CMK (cell line): ENCODE measurements around the gene RNASE13.

Source experiments
- DNase-seq: peaks from one replicate; pipeline ENCODE4 v3.0.0-alpha.2; 2010; ENCODE audit warnings: low read depth

Gene RNASE13

GRCh38 chr14:21063479-21063878, 28.9 kb upstream of the RNASE13 start:
- DNase-seq = no peak

- no peak for DNase-seq
Measured at GRCh38 chr14:21061347-21061668, 26.7 kb upstream of the RNASE13 start.

DNA sequence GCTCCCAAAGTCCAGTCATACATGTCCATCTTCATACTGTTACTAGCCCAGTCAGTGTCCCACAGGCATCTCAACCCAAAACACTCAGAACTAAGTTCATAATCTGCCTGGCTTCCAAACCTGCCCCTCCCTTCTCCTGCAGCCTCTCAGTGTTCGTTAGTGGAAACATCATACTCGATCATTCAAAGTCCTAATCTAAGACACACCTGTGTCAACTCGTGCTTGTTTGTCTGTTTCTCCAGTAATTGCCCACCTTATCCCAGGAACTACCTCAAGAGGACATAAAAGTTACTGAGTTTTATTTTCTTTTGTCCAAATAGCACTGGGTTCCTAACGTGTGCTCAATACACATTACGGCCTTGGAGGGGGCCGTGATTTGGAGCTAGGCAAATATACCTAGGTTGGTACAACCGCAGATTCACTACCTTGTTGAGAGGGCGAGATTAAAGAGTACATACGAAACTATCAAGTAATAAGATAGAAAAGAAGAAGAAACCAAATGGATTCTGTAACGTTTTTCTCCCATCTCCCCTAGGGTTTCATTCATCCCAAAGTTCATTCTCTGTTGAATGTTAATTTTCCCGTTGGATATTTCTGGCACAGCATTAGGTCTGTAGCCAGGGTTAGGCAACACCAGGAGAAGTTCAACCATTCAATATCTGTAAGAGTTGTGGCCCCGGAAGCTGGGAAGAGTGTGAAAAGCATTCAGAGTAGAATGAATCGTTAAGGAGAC, 26.2 kb upstream of the RNASE13 start:
- no peak for DNase-seq

DNA sequence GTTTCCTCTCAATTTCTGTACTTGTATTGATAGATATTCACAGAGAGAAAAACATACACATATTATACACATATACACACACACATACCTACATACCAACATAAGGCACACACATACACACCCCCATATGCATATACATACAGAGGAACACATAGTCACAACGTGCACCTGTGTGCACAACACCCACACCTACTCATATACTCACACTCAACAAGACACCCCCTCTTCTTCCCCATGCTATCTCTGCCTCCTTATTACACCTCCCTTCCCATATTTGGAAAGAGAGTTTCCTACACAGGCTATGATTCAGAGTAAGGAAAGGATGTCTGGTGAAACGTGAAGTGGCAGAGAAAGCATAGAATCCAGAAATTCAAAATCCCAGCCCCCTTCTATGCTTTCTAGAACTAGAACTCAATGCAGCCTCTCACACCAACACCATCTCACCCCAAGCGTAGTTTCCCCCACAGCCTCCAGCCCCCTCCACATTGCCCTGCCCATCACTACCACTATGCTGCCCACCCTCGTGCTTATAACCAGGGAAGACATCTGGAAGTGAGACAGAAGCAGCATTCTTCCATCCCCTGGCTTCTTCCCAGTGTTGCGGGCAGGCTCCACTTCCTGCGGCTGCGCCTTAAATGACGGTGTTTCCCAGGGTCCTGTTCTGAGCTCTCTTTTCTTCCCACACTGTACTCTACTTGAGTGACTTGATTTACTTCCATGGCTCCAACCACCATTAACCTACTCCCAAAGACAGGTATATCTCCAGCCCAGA, 25.4 kb upstream of the RNASE13 start:
- no peak for DNase-seq

DNA sequence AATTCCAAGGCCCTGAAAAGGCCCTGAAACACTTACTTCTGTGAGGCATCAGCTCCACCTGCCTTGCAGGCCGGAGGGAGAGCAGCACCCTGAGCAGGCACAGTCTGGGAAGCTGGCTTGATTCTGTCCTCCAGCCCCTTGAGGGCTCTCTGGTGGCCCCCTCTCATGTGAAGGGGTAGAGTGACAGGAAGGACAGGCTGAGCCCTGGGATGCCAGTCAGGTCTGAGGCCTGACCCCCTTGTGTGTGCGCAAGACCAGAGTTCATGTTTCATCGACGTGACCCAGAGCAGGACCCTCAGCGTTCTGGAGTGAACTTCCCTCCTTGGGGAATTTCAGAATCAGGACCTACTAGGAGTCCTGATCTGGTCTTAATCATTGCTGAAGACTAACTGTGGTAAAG, 24.3 kb upstream of the RNASE13 start:
- DNase-seq = no peak

DNA sequence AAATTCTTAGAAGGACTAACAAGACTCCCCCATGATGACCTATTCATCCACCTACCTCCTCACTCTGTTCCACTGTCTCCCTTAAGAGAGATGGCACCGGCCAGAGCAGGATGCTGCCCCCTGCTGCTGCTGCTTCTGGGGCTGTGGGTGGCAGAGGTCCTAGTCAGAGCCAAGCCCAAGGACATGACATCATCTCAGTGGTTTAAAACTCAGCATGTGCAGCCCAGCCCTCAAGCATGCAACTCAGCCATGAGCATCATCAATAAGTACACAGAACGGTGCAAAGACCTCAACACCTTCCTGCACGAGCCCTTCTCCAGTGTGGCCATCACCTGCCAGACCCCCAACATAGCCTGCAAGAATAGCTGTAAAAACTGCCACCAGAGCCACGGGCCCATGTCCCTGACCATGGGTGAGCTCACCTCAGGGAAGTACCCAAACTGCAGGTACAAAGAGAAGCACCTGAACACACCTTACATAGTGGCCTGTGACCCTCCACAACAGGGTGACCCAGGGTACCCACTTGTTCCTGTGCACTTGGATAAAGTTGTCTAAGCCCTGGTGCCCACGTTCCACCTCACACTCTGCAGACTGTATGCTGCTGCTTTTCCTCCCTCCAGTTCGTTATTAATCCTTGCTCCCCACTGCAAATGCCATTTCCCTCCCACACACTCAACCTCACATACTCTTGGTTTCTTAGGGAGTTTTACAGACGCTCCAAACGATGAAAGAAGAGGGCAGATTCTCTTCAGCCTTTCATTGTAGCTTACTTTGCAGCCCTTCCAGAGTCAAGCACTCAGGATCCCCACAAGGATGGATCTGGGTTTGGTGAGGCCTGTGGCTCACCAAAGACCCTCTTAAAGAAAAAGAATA, 23.4 kb upstream of the RNASE13 start, which contains the start of gene RNASE8:
TSS of gene RNASE8 (plus strand) at position 20 of the 873 bp plus-strand sequence. CDS start at position 91, 71 bp downstream.
- DNase-seq = no peak

DNA sequence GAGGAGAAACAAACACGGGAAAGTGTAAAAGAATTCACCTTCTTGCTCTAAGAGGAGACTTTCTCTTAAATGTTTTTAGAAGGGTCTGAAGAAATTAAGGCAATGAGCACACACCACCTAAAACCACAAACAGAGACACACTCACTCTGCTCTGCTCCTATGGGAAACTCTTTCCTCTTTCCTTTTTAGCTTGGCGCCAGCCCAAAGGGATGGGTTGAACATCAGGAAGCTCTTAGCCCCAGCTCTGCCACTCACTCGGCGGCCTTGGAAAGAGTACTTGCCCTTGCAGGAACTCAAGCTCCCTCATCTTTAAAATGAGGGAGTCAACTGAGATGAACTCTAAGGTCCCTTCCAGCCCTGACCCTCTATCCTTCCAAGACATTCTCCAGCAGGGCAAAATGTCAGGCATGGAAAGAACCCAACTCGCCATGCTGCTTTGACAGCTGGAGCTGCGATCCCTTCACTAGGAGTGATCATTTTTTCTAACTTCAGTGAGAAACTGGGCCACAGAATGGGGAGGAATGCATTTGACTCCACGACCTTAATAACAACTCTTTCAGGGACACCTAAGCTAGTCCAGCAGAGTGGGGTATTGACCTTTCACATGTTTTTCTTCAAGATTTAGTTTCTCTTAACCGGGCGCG, 22.0 kb upstream of the RNASE13 start:
- DNase-seq = no peak

GRCh38 chr14:21055432-21056117, 21.0 kb upstream of the RNASE13 start:
- DNase-seq = no peak

- DNase-seq = no peak
Measured at GRCh38 chr14:21054768-21055145, 20.1 kb upstream of the RNASE13 start.

DNA sequence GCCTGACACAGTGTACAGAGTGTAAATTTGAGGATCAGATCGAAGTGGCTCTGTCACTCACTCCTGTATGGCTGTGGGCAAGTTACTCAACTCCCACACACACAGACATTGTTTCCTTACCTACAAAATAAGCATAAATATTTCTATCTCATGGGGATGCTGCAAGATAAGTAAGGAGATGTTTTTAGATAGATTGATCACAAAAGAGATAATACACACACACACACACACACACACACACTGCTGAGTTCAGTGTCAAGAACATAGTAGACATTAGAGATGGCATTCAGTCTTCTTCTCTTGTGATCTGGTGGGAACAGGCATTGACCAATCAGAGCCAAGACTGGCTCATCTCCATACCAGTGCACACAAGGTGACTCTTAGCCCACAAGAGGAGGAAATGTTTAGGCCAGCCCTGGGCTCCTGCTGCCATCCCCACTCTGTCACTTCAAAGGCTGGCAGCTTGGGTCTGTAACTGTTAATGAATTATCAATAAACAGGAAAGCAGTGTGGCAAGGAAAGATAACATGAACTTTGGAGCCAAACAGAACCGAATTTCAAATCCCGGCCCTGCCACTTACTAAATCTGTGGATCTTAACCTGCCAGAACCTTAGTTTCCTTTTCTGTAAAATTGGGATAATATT, 19.6 kb upstream of the RNASE13 start:
- no peak for DNase-seq

DNA sequence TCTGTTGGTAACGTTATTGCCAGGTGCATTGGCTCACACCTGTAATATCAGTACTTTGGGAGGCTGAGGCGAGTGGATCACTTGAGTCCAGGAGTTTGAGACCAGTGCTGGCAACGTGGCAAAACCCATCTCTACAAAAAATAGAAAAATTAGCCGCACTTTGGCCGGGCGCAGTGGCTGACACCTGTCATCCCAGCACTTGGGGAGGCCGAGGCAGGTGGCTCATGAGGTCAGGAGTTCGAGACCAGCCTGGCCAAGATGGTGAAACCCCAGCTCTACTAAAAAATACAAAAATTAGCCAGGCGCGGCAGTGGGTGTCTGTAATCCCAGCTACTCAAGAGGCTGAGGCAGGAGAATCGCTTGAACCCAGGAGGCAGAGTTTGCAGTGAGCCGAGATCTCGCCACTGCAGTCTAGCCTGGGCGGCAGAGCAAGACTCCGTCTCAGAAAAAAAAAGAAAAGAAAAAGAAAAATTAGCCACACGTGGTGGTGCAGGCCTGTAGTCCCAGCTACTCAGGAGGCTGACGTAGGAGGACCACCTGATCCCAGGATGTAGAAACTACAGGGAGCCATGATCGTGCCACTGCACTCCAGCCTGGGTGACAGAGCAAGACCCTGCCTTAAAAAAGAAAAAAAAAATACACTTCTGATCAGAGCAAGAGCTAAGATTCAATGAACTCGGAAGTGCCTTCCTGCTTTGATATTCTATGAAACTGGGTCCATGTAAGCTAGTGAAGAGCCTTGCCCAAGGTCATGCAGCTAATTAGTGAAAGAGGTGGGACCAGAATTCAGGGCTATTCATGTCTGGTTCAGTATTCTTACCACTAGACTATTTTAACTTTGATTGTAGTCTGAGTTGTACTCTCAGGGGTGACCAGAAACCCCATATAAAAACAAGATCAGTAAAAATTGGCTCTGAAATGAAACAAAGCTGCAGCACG, 18.8 kb upstream of the RNASE13 start:
- no peak for DNase-seq

GRCh38 chr14:21050597-21050996, 16.0 kb upstream of the RNASE13 start:
- DNase-seq = no peak

DNA sequence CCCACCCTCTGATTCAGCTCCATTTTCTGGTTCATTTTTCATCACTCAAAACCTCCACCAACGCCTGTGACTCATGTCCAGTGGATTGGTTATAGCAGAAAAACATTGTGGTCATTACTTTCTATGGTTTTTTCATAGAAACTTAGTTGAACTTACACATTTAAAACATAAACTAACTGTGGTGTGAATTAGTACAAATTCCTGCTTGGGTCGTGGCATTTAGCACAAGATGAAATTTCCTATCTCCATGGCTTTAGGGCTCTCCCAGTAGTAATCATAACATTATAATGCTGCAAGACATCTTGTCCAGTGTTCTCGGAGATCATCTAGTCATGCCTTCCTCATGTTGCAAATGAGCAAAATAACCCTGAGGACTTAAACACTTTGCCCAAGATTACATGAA, 14.7 kb upstream of the RNASE13 start:
- no peak for DNase-seq

DNA sequence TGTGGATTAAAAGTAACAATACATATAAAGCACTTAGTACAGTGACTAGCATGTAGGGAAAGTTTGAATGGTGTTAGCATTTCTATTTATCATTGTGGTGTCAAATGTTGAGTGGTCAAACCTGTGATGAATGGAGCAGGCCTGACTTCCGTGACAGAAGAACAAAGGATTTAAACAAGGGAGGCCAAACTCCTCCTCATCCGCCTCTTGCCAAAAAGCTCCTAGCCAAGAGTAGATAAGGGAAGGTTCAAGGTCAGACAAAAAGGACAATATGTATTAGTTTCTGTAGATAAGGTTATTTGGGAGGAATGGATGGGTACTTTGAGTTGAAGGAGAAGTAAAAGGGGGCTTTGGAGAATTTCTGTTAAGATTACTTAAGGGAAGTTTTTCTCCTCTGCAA, 14.0 kb upstream of the RNASE13 start:
- no peak for DNase-seq

- DNase-seq = no peak
Measured at GRCh38 chr14:21047378-21047781, 12.8 kb upstream of the RNASE13 start.

DNA sequence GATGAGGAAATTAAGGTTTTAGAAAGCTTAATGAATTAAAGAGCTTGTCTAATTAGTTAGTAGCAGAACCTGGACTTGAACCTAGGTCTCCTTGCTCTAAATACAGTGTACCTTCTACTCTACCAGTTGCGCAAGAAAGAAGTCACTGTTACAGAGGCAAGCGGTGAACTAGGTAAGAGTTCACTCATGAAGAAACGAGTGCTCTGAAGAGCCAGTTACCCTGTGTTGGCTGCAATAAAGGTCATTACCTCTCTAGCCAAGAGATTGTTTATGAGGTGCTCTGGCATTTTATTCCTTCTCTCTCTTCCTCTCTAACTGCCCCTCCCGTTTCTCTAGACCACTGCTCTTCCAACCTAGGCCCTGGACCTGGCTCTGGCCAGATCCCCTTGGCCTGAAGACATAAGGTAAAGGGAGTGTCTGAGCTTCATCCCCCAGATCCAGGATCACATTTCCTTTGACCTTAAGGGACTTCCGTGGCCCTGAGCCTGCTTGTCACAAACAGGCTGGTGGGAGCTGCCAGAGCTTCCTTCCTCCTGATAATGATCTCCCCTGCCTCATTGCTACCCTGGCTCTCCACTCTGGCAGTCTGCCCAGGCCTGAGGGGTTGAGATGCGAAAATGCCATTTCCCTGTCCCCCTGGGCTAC, 9.5 kb upstream of the RNASE13 start:
- peak; percentile 67 for DNase-seq

DNA sequence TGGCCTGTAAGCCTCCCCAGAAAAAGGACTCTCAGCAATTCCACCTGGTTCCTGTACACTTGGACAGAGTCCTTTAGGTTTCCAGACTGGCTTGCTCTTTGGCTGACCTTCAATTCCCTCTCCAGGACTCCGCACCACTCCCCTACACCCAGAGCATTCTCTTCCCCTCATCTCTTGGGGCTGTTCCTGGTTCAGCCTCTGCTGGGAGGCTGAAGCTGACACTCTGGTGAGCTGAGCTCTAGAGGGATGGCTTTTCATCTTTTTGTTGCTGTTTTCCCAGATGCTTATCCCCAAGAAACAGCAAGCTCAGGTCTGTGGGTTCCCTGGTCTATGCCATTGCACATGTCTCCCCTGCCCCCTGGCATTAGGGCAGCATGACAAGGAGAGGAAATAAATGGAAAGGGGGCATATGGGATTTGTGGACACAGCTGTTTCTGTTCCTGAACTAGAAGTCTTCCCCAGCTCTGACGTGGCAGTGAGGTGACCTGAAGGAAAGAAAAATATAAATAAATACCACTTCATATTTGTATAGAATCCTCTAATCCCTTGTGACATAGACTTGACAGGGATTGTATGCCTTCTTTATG, 8.9 kb upstream of the RNASE13 start:
- DNase-seq = no peak

- no peak for DNase-seq
Measured at GRCh38 chr14:21042918-21043317, 8.3 kb upstream of the RNASE13 start.
